NCI-H2227 treated with DMSO at 0.1 percent for 48 hours (cell line): ENCODE data around the gene ZNHIT2.
"Not testable (repeated sequence)": the region's sequence is repeated elsewhere in the genome, so short reads cannot be mapped to it uniquely, and the experiment has no call there.

ENCODE experiments used
- DNase-seq: peaks from one replicate; lab custom pipeline; 2025; lab: John Stamatoyannopoulos, UW

The ZNHIT2 gene

DNA sequence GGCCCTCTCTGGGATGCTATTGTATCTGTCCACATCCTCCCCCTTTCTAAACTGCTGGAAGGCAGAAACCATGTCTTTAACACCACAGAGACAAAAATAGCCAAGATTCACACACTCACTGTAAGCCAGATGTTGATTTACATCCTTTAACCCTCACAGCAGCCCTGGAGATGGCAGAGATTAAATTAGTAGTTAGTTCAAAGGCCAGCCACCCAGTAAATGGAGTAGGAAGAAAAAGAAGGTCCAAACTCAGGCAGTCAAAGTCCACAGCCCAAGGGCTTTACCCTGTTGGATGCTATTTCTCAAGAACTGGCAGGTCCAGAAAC, 2.1 kb upstream of the ZNHIT2 start:
- no peak for DNase-seq

DNA sequence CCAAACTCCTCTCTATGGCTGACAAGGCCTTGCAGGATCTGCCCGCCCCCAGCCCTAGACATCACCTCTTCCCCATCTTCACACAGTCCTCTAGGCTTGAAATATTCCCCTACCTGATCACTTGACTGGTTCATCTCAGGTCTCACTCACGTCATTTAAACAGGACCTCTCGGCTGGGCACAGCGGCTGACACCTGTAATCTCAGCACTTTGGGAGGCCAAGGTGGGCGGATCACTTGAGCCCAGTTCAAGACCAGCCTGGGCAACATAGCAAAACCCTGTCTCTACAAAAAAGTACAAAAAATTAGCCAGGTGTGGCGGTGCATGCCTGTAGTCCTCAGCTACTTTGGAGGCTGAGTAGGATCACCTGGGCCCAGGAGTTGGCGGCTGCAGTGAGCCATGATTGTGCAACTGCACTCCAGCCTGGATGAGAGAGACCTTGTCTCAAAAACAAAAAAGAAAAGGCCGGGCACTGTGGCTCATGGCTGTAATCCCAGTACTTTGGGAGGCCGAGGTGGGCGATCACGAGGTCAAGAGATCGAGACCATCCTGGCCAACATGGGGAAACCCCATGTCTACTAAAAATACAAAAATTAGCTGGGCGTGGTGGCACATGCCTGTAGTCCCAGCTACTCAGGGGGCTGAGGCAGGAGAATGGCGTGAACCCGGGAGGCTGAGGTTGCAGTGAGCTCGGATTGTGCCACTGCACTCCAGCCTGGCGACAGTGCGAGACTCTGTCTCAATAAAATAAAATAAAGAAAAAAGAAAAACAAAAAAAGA, 1.6 kb upstream of the ZNHIT2 start:
- DNase-seq: not testable (repeated sequence)

DNA sequence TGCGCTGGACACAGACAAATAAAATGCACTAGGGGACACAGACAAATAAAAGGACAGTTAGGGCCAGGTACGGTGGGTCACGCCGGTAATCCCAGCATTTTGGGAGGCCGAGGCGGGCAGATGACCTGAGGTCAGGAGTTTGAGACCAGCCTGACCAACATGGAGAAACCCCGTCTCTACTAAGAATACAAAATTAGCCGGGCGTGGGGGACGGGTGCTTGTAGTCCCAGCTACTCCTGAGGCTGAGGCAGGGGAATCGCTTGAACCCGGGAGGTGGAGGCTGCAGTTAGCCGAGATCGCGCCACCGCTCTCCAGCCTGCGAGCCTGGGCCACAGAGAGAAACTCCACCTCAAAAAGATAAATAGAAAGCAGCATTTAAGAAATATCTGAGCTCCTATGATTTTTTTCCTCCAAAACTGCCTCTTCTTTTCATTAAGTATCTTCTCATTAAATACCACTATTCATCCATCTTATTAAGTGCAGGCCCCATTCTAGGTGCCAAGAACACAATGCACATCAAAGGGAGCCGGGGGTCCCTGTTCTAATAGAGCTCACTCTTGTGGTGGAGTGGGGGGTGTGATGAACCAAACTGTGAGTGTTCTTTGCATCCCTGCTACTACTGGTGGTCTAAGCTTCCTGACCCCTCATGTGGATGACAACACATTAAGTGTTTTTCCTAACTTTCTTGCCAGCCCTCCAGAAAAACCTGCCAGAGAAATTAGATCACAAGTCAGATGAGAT, 766 bp upstream of the ZNHIT2 start:
- DNase-seq: no peak

DNA sequence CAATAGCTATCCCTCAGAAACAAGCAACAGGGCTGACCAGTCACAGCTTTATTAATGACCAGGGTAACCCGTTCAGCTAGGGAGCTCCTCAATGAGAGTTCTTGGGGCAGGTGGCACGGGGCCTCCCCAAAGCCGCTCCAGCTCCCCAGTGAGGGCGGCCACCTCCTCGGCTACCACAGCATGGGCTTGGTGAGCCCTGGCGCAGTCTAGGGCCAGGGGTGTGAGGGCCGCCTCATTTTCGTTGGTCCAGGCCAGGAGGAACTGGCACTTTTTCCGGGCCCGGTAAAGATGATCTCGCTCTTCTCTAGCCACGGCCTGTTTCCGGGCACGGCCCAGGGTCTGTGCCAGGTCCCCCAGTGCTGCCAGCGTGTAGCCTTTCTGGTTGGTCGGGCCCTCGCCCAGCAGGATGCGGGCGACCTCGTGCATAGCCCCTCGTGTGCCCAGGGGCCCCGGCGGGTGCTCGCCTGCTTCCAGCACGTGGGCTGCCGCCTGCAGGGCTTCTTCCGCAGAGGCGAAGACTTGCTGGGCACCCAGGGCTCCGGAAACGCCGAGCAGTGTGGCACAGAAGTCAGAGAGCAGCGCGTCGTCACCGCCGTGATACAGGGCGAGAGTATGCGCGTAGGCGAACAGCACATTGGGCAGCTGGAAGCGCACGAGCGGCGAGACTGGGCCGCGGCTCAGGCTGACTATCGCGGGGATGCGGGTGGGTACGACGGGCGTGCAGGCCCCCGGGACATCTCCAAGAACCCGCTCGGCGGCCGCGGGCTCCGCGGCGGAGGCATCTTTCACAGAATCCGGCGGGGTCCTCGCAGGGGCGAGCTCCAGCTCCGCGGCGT, 913 bp downstream of the ZNHIT2 start:
- DNase-seq: peak; percentile 48

DNA sequence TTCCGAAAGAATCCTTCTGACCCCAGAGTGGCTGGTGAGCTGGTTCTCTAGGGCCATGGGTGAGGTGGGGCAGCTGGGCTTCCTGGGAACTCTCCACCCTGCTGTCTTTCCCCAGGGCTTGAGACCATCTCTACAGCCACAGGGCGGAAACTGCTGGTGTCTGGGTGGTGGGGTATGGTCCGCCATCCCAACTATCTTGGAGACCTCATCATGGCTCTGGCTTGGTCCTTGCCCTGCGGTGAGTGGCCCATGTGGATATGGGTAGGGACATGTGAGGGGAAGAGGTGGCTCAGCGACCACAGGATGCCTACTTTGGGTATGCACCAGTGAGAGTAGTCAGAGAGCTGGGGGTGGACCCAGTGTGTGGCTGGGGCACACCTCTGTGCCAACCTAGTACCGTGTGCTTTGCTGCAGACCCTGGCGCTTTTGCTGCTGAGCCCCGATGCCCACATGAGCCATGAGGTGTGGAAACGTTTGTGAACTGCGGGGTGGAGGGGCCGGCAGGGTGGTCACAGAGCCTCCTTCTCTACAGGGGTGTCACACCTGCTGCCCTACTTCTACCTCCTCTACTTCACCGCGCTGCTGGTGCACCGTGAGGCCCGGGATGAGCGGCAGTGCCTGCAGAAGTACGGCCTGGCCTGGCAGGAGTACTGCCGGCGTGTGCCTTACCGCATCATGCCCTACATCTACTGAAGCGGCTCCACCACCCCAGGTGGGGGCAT, 2.0 kb downstream of the ZNHIT2 start:
- DNase-seq: no peak

DNA sequence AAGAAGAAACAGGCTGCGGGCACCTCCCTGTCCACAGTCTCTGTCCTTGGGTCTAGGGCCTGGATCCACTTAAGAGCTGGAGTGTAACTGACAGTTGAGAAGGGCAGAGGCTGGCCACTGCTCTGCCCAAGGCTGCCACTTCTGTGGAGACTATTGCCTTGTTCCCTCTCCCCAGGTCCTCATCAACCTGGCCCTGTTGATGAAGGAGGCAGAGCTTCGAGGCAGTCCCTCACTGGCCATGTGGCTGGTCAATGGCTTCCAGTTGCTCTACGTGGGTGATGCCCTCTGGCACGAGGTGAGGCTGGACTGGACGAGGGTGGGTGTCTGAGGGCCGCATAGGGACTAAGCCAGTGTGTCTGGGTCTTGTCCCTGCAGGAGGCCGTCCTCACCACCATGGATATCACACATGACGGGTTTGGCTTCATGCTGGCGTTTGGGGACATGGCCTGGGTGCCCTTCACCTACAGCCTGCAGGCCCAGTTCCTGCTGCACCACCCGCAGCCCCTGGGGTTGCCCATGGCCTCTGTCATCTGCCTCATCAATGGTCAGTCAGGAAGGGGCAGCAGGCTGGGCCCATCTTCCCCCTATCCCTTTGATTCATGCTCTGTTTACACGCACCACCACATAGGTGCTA, 2.8 kb downstream of the ZNHIT2 start:
- no peak for DNase-seq

DNA sequence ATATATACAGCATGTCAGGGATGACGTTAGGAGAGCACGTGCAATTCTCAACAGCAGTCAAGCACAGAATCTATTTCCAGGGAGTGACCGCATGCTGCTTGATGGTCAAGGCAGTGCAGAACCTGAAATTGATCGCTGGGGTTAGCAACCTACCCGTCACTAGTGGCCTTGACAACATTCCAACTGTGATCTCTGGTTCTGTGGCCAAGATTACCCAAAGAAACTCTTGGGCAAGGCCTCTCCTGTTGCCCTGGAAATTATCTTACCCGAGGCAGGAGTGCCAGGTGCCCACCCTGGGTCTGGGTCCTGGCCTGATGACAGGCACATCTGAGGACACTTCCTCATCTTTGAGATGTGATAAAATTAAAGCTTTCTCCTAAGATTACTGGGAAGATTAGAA, 3.7 kb downstream of the ZNHIT2 start:
- no peak for DNase-seq

DNA sequence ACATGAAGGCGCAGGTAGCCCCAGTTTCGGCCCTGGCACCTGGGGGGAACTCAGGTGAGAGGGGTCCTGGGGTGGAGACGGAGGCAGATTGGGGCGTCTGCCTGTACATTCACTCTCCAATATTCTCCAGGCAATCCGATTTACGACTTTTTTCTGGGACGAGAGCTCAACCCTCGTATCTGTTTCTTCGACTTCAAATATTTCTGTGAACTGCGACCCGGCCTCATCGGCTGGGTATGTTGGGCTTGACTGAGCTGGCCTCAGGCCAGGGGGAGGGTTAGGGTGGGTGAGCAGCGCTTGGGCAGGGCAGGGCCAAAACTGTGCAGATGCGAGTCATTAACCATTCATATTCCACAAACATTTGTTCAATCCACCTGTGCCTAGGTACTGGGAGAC, 4.1 kb downstream of the ZNHIT2 start:
- no peak for DNase-seq

DNA sequence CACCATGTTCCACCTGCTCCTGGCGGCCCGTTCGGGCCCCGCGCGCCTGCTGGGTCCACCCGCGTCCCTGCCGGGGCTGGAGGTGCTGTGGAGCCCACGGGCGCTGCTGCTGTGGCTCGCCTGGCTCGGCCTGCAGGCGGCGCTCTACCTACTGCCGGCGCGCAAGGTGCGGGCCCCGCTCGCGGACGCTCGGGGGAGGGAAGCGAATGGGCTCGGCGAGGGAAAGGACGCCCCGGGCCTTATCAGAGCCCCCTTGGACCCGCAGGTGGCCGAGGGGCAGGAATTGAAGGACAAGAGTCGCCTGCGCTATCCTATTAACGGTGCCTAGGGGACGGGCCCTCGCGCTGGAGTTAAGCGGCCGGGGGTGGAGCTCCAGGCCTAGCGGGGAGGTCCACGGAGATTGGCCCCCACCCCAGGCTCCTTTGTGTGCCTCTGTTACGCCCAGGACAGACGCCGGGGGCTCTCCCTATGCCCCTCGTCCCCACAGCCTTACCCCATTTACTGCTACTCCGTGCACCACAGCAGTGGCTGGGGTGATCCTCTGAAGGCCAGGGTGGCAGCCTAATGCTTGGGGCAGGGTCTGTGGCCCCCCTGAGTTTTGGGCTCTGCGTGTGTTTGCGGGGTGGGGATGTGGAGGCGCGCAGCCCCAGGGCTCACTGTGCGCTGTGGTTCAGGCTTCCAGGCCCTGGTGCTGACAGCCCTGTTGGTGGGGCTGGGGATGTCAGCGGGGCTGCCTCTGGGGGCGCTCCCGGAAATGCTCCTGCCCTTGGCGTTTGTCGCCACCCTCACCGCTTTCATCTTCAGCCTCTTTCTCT, 4.7 kb downstream of the ZNHIT2 start:
- peak; percentile 19 for DNase-seq

DNA sequence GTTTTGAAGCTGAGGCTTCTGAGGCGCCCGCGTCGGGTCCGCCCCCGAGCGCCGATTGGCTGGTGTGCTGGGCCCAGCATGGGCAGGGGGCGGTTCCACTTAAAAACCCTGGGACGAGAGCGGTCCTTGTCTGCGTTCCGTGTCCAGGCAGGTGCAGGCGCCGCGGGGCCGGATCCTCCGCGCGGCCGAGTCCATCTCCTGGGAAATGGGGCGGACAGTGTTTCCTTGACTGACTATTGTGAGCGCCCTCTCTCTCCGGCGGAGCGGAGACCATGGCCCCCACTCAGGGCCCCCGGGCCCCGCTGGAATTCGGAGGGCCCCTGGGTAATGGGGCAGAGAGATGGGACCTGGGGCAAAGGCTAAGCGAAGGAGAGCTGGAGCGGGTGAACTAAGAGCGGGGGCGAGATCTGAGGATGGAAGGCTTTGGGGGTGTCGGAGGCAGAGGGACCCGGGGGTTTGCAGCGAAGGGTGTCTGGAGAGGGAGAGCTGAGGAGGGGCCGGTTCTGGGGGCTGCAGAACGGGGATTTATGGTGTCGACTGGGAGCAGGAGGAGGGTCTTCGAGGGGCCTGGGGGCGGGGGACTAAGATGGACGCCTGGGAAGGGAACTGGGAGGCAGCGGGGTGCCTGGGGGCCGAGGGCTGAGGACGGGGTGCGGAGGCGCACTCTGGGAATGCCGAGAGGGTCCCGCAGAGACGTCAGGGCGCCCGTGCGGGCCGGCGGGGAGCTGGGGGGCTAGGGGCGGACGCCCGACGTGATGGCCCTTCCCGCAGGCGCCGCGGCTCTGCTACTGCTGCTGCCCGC, 5.6 kb downstream of the ZNHIT2 start, which contains the start of gene TM7SF2:
Gene TM7SF2, plus strand, starts transcription at position 129 of the 802 bp plus-strand sequence. Its CDS starts 144 bp downstream, at position 273.
- DNase-seq: peak; percentile 92

DNA sequence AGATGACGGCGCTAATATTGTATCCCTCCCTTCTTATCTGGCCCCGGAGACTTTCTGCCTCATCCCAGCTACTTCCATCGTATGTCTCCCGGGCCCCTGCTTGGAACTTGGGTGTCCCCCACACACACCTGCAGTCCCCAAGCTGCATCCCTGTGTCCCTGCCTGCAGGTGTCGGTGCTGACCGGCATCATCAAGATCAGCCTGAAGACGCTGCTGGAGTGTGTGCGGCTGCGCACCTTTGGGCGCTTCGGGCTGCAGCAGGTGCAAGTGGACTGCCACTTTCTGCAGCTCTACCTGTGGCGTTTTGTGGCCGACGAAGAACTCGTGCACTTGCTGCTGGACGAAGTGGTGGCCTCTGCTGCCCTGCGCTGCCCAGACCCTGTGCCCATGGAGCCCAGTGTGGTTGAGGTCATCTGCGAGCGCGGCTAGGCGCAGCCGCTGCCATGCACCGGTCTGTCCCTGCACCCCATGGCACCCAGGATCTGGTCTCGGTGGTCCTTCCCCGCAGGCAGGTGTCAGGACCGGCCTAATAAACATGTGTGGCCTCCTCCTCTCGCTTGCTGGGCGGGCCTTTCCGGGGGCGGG, 6.2 kb downstream of the ZNHIT2 start:
- no peak for DNase-seq

DNA sequence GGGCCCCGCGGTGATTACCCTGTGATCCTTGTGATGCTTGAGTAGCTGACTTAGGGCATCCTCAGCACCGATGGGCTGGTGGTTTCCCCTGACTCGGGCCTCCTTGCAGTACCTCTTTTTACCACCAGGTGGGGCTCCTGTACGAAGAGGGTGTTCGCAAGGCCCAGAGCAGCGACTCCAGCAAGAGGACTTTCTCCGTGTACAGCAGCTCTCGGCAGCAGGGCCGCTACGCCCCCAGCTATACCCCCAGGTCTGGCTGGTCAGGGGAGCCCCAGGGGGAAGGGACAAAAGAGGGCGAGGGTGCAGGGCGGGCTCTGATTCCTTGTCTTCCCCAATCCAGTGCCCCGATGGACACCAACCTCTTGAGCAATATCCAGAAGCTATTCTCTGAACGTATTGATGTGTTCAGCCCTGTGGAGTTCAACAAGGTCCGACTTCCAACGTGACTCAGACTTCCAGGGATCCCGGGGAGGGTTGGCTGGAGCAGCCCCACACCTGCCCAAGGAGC, 7.1 kb downstream of the ZNHIT2 start:
- peak; percentile 82 for DNase-seq

DNA sequence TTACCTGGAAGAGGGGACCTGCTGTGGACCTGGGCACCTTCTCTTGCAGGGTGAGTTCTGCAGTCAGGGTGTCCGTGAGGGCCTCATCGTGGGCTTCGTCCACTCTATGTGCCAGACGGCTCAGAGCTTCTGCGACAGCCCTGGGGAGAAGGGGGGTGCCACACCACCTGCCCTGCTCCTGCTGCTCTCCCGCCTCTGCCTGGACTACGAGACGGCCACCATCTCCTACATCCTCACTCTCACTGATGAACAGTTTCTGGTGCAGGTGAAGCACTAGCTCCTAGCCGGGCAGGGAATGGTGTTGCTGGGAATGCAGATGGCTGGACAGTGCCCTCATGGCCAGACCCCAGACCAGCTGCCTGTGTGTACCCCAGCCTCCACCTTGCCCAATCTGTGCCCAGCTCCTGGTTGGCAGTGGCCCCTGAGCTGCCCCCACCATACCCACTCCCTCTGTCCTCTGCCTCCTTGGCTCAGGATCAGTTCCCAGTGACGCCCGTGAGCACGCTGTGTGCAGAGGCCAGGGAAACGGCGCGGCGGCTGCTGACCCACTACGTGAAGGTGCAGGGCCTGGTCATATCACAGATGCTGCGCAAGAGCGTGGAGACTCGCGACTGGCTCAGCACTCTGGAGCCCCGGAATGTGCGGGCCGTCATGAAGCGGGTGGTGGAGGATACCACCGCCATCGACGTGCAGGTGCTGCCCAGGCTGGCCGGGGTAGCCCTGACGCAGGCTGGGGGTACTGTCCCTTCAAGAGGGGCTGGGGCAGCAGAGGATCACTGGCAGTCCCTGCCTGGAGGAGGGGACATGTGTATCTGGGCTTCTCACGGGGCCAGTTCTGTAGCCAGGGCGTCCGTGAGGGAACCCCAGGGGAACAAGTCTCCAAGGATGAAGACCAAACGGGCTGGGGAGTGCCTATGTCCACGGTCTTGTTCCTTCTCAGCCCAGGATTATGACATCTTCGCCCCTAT, 8.0 kb downstream of the ZNHIT2 start:
- no peak for DNase-seq

DNA sequence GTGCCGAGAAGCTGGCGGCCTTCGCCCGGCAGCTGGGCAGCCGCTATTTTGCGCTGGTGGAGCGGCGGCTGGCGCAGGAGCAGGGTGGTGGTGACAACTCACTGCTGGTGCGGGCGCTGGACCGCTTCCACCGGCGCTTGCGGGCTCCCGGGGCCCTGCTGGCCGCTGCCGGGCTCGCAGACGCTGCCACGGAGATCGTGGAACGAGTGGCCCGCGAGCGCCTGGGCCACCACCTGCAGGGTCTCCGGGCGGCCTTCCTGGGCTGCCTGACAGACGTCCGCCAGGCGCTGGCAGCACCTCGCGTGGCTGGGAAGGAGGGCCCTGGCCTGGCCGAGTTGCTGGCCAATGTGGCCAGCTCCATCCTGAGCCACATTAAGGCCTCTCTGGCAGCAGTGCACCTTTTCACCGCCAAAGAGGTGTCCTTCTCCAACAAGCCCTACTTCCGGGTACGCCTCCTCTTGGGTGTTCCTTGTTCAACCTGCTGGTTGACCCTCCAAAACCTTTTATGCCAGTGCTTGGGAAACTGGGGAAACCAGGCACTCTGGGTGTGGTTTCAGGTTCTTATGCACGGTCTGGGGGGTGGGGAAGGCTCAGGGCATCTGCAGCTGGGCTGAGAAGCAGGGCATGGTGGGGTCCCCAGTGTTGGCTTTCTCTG, 8.9 kb downstream of the ZNHIT2 start:
- DNase-seq: no peak

DNA sequence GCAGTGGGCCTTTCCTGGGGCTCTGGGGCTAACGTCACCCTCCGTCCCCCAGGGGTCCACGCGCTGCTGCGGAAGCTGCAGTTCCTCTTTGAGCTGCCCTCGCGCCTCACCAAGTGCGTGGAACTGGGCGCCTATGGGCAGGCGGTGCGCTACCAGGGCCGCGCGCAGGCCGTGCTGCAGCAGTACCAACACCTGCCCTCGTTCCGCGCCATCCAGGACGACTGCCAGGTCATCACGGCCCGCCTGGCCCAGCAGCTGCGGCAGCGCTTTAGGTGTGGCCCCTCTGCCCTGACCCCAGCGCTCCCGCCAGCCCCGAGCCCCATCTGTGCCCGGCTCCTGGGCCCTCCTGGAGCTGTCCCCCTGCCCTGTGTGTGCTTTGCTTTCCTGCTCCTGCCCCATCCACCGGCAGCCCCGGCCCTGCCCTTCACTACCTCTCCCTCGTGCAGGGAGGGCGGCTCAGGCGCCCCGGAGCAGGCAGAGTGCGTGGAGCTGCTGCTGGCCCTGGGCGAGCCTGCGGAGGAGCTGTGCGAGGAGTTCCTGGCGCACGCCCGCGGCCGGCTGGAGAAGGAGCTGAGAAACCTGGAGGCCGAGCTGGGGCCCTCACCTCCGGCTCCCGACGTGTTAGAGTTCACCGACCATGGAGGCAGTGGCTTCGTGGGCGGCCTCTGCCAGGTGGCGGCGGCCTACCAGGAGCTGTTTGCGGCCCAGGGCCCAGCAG, 9.6 kb downstream of the ZNHIT2 start:
- no peak for DNase-seq

DNA sequence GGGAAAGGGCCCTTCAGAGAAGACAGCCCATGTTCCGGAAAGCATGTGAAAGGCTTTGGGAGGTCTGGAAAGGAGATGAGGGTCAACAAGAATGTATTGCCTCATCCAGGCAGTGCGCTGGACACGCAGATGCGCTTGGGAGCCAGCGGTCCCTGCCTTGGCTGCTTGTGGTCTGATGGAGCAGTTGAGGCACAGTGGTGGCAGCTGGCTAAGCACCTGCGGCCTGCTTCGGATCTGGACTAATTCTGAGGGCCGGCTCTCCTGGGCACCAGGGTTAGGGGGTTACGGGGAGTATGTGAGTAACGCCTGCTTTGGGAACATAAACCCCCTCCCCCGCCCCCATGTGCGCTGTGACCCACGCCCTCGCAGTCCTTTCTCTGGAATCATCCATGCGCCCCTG, 10.4 kb downstream of the ZNHIT2 start:
- no peak for DNase-seq

DNA sequence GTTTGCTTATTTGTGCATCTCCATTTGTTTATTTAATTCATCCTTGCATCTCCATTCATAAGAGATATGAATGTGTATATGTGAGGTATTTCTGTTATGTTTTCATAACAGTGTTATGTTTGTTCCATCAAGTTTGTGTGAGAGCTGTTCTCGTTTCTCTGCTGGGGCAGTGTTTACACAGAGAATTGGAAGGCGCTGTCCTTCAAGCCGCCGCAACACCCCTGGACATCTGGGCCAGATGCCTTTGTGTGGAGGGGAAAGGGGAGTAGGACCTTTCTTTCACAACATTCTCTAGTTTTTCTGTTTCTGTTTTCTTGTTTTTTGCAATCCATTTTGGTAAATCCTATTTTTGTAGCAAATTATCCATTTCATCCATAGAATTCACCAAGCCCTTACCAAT, 12.9 kb downstream of the ZNHIT2 start:
- DNase-seq: no peak
